GM23338 (cell line): ENCODE results near the gene CNGB1. TPM values are rescaled to one million over a fixed set of nuclear protein-coding genes. Genes with fewer than 3 reads are reported as not detected.

ENCODE experiments used
- ATAC-seq: fragments of 200-7000 bp; cut with Tn5 transposase; 3 replicates; pipeline ENCODE4 v1.9.1; 2020
- DNase-seq: peaks from one replicate; pipeline ENCODE4 v3.0.0-alpha.2; 2015; ENCODE audit warnings: low spot score
- H2AFZ ChIP-seq: fragments of 200-600 bp; sonication (generic); 2 replicates; pipeline ENCODE4 v1.8.0; 2016; ENCODE audit warnings: antibody characterized with exemption, mild to moderate bottlenecking, moderate library complexity
- H3F3A ChIP-seq: fragments of 200-600 bp; sonication (generic); replicated peaks from 2 replicates; pipeline ENCODE4 v1.8.0; 2017; ENCODE audit warnings: antibody characterized with exemption, mixed run types, low read depth
- H3K27ac ChIP-seq: fragments of 200-600 bp; sonication (generic); 2 replicates; pipeline ENCODE4 v1.6.1; 2016; ENCODE audit warnings: low read depth
- H3K27me3 ChIP-seq: fragments of 200-600 bp; sonication (generic); 2 replicates; pipeline ENCODE4 v1.8.0; 2016; ENCODE audit warnings: mild to moderate bottlenecking, mixed run types, moderate library complexity; ENCODE audit not compliant: insufficient read depth
- H3K36me3 ChIP-seq: fragments of 200-600 bp; sonication (generic); 2 replicates; pipeline ENCODE4 v1.8.0; 2016; ENCODE audit warnings: mild to moderate bottlenecking; ENCODE audit not compliant: insufficient read depth
- H3K4me1 ChIP-seq: fragments of 200-600 bp; sonication (generic); 2 replicates; pipeline ENCODE4 v1.8.0; 2016; ENCODE audit warnings: mild to moderate bottlenecking, moderate library complexity; ENCODE audit not compliant: insufficient read depth
- H3K4me2 ChIP-seq: fragments of 200-600 bp; sonication (generic); 2 replicates; pipeline ENCODE4 v1.7.1; 2017; ENCODE audit warnings: mixed run types
- H3K4me3 ChIP-seq: fragments of 200-600 bp; sonication (generic); 2 replicates; pipeline ENCODE4 v1.6.1; 2016; ENCODE audit warnings: mixed run types
- H3K79me2 ChIP-seq: fragments of 200-600 bp; sonication (generic); replicated peaks from 2 replicates; pipeline ENCODE4 v1.8.0; 2017; ENCODE audit warnings: mild to moderate bottlenecking; ENCODE audit not compliant: insufficient read depth
- H3K9me2 ChIP-seq: fragments of 200-600 bp; sonication (generic); 2 replicates; pipeline ENCODE4 v1.8.0; 2017; ENCODE audit not compliant: insufficient read depth
- H4K20me1 ChIP-seq: fragments of 200-600 bp; sonication (generic); replicated peaks from 2 replicates; pipeline ENCODE4 v1.8.0; 2017; ENCODE audit warnings: mild to moderate bottlenecking; ENCODE audit not compliant: insufficient read depth
- H3K27ac Mint-ChIP-seq: 2 replicates; pipeline ENCODE4 v1.8.0; 2020; ENCODE audit warnings: inconsistent platforms, mild to moderate bottlenecking, moderate library complexity, mixed read lengths
- H3K27me3 Mint-ChIP-seq: 3 replicates; pipeline ENCODE4 v1.8.0; 2022; ENCODE audit warnings: low read depth, mild to moderate bottlenecking, moderate library complexity, mixed read lengths, inconsistent platforms; ENCODE audit not compliant: insufficient read depth, poor library complexity
- H3K36me3 Mint-ChIP-seq: 3 replicates; pipeline ENCODE4 v1.8.0; 2021; ENCODE audit warnings: low read depth, mild to moderate bottlenecking, inconsistent platforms, moderate library complexity, mixed read lengths
- H3K4me1 Mint-ChIP-seq: 3 replicates; pipeline ENCODE4 v1.8.0; 2020; ENCODE audit warnings: mild to moderate bottlenecking, inconsistent platforms, mixed read lengths
- H3K4me3 Mint-ChIP-seq: 3 replicates; pipeline ENCODE4 v1.8.0; 2021; ENCODE audit warnings: moderate library complexity, mild to moderate bottlenecking, inconsistent platforms, mixed read lengths
- H3K9me3 Mint-ChIP-seq: 3 replicates; pipeline ENCODE4 v1.8.0; 2020; ENCODE audit warnings: moderate library complexity, mild to moderate bottlenecking, inconsistent platforms, mixed read lengths
- JUNB ChIP-seq: IDR thresholded peaks from one replicate; pipeline ENCODE4 v1.6.1; 2016; ENCODE audit warnings: antibody characterized with exemption; ENCODE audit not compliant: unreplicated experiment
- POLR2AphosphoS5 ChIP-seq: IDR thresholded peaks from 2 replicates; pipeline ENCODE4 v1.6.1; 2016; ENCODE audit warnings: antibody characterized with exemption, low read depth
- STAT1 ChIP-seq: IDR thresholded peaks from one replicate; pipeline ENCODE4 v1.6.1; 2016; ENCODE audit warnings: antibody characterized with exemption; ENCODE audit not compliant: unreplicated experiment
- polyA plus RNA-seq: library from polyadenylated mRNA; unstranded; fragments of >200 nt; fragmentation: Nextera tagmentation; extraction: Ambion mirVana; gene quantifications from 2 replicates; pipeline ENCODE4 v1.2.1, GENCODE V29; 2016
- total RNA-seq: library from RNA; depleted of rRNA; stranded (reverse); fragments of >200 nt; shearing (Covaris generic); gene quantifications from 2 replicates; pipeline ENCODE4 v1.2.3, GENCODE V29; 2014
- TF ChIP-seq, protein P1 (sequence below): IDR thresholded peaks from 2 replicates; pipeline ENCODE4 v1.6.1; 2016; ENCODE audit warnings: antibody characterized with exemption
- TF ChIP-seq, protein P2 (sequence below): fragments of 250-450 bp; sonication (Bioruptor Pico); IDR thresholded peaks from 2 replicates; pipeline ENCODE4 v1.5.0; 2020; ENCODE audit warnings: mild to moderate bottlenecking, moderate library complexity

Gene CNGB1
- total and polyA plus RNA-seq, 2 experiments from 2014 or later = not detected

- no peaks in the 10 kb centered on the region; the same call in 1 of the 2 replicates for H4K20me1 ChIP-seq
- H3K27me3 Mint-ChIP-seq = peaks cover 16% of the 10 kb centered on the region
- peaks cover 8% of the 10 kb centered on the region for H3K4me1 ChIP-seq
- no peak overlapping the region for H3K4me3 Mint-ChIP-seq
- H3K4me3 ChIP-seq = no peak overlapping the region
- H3K9me3 Mint-ChIP-seq = no peaks in the 10 kb centered on the region
- no peaks in the 10 kb centered on the region for H3K9me2 ChIP-seq
- DNase-seq (no peak), ATAC-seq (no peak)
- TF ChIP-seq STAT1 (no peak), POLR2AphosphoS5 (no peak), JUNB (no peak)
- TF ChIP-seq, protein P1, sequence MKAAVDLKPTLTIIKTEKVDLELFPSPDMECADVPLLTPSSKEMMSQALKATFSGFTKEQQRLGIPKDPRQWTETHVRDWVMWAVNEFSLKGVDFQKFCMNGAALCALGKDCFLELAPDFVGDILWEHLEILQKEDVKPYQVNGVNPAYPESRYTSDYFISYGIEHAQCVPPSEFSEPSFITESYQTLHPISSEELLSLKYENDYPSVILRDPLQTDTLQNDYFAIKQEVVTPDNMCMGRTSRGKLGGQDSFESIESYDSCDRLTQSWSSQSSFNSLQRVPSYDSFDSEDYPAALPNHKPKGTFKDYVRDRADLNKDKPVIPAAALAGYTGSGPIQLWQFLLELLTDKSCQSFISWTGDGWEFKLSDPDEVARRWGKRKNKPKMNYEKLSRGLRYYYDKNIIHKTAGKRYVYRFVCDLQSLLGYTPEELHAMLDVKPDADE = no peak
- TF ChIP-seq, protein P2, sequence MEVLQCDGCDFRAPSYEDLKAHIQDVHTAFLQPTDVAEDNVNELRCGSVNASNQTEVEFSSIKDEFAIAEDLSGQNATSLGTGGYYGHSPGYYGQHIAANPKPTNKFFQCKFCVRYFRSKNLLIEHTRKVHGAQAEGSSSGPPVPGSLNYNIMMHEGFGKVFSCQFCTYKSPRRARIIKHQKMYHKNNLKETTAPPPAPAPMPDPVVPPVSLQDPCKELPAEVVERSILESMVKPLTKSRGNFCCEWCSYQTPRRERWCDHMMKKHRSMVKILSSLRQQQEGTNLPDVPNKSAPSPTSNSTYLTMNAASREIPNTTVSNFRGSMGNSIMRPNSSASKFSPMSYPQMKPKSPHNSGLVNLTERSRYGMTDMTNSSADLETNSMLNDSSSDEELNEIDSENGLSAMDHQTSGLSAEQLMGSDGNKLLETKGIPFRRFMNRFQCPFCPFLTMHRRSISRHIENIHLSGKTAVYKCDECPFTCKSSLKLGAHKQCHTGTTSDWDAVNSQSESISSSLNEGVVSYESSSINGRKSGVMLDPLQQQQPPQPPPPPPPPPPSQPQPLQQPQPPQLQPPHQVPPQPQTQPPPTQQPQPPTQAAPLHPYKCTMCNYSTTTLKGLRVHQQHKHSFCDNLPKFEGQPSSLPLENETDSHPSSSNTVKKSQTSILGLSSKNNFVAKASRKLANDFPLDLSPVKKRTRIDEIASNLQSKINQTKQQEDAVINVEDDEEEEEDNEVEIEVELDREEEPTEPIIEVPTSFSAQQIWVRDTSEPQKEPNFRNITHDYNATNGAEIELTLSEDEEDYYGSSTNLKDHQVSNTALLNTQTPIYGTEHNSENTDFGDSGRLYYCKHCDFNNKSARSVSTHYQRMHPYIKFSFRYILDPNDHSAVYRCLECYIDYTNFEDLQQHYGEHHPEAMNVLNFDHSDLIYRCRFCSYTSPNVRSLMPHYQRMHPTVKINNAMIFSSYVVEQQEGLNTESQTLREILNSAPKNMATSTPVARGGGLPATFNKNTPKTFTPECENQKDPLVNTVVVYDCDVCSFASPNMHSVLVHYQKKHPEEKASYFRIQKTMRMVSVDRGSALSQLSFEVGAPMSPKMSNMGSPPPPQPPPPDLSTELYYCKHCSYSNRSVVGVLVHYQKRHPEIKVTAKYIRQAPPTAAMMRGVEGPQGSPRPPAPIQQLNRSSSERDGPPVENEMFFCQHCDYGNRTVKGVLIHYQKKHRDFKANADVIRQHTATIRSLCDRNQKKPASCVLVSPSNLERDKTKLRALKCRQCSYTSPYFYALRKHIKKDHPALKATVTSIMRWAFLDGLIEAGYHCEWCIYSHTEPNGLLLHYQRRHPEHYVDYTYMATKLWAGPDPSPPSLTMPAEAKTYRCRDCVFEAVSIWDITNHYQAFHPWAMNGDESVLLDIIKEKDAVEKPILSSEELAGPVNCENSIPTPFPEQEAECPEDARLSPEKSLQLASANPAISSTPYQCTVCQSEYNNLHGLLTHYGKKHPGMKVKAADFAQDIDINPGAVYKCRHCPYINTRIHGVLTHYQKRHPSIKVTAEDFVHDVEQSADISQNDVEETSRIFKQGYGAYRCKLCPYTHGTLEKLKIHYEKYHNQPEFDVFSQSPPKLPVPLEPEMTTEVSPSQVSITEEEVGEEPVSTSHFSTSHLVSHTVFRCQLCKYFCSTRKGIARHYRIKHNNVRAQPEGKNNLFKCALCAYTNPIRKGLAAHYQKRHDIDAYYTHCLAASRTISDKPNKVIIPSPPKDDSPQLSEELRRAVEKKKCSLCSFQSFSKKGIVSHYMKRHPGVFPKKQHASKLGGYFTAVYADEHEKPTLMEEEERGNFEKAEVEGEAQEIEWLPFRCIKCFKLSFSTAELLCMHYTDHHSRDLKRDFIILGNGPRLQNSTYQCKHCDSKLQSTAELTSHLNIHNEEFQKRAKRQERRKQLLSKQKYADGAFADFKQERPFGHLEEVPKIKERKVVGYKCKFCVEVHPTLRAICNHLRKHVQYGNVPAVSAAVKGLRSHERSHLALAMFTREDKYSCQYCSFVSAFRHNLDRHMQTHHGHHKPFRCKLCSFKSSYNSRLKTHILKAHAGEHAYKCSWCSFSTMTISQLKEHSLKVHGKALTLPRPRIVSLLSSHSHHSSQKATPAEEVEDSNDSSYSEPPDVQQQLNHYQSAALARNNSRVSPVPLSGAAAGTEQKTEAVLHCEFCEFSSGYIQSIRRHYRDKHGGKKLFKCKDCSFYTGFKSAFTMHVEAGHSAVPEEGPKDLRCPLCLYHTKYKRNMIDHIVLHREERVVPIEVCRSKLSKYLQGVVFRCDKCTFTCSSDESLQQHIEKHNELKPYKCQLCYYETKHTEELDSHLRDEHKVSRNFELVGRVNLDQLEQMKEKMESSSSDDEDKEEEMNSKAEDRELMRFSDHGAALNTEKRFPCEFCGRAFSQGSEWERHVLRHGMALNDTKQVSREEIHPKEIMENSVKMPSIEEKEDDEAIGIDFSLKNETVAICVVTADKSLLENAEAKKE (CRISPR knock-in tag) = no peak
- H3K36me3 ChIP-seq = no peaks in the 10 kb centered on the region
- no peak overlapping the region for H2AFZ ChIP-seq
- peaks cover 7% of the 10 kb centered on the region for H3F3A ChIP-seq
- H3K36me3 Mint-ChIP-seq = peaks cover 8% of the 10 kb centered on the region; the same call in 2 of the 3 replicates
- H3K27me3 ChIP-seq = no peaks in the 10 kb centered on the region
- no peak overlapping the region for H3K27ac ChIP-seq
- H3K79me2 ChIP-seq = 0 out of 2 replicates have a peak, but pooled peaks cover 3% of the 10 kb centered on the region
- peaks cover 35% of the 10 kb centered on the region for H3K4me1 Mint-ChIP-seq
- H3K27ac Mint-ChIP-seq = no peak overlapping the region
- H3K4me2 ChIP-seq = no peak overlapping the region
Observed at GRCh38 chr16:57997176-57997527, 26.2 kb upstream of the CNGB1 start.
